HepG2 (cell line): ENCODE measurements around the gene EIF5. TPM values are rescaled to one million over a fixed set of nuclear protein-coding genes. Genes with fewer than 3 reads are reported as not detected.

Experiments
- ATAC-seq: fragments of 200-7000 bp; cut with Tn5 transposase; 3 replicates; pipeline ENCODE4 v1.9.1; 2020; ENCODE audit warnings: mild to moderate bottlenecking, moderate library complexity
- BruUV-seq: library from RNA; stranded (reverse); fragments of 400-500 nt; replicated peaks from 2 replicates; lab custom pipeline; 2021; lab: Mats Ljungman, UMichigan
- CTCF ChIA-PET: fragments of 300-600 bp; formaldehyde crosslinking; extraction: SDS; loops from one replicate; lab custom pipeline; 2021; ENCODE audit warnings: low total read pairs, inconsistent platforms, low intra/inter-chr PET ratio; lab: Yijun Ruan, JAX
- POLR2A ChIA-PET: fragments of 350-600 bp; sonication (Branson Sonifier 250); formaldehyde crosslinking; loops from one replicate; lab custom pipeline; 2020; ENCODE audit warnings: antibody characterized with exemption, inconsistent platforms; lab: Yijun Ruan, JAX
- DNase-seq: peaks from one replicate; pipeline ENCODE4 v3.0.0-alpha.2; 2015; ENCODE audit warnings: low spot score
- FAIRE-seq: peaks from 3 replicates; lab custom pipeline; 2011; peaks lifted over from hg19 to GRCh38; lab: Jason Lieb, UNC
- H2AFZ ChIP-seq: one replicate; pipeline ENCODE4 v1.6.1; 2011; ENCODE audit warnings: low read length, inconsistent platforms
- H3K27ac ChIP-seq: fragments of 300-600 bp; 3 replicates; pipeline ENCODE4 v1.8.0; 2011; ENCODE audit warnings: mixed run types, mild to moderate bottlenecking, mixed read lengths, low read length, inconsistent platforms; ENCODE audit not compliant: insufficient read depth; ENCODE audit errors: extremely low read length
- H3K27me3 ChIP-seq, 2 experiments: fragments of 200-600 bp in 1 of 2; 2 replicates in 1 of 2; 3 replicates in 1 of 2; pipeline versions ENCODE4 v1.6.0 to v1.8.0; 2011; ENCODE audit warnings: low read length in 2 of 2, mild to moderate bottlenecking in 2 of 2, moderate library complexity in 2 of 2, inconsistent platforms in 1 of 2; ENCODE audit not compliant: insufficient read depth in 2 of 2, control insufficient read depth in 1 of 2
- H3K36me3 ChIP-seq, 2 experiments: fragments of 200-600 bp in 1 of 2; replicated peaks in 1 of 2; 2 replicates in 1 of 2; 3 replicates in 1 of 2; pipeline versions ENCODE4 v1.5.1 to v1.8.0; 2011; ENCODE audit warnings: low read length in 2 of 2, inconsistent platforms in 1 of 2; ENCODE audit not compliant: insufficient read depth in 2 of 2, control insufficient read depth in 1 of 2
- H3K4me1 ChIP-seq: 2 replicates; pipeline ENCODE4 v1.5.1; 2012; ENCODE audit warnings: low read length, inconsistent platforms; ENCODE audit not compliant: insufficient read depth
- H3K4me2 ChIP-seq: 2 replicates; pipeline ENCODE4 v1.6.0; 2011; ENCODE audit warnings: low read depth, low read length, inconsistent platforms
- H3K4me3 ChIP-seq, 3 experiments: fragments of 200-600 bp in 1 of 3; sonication (generic), shearing (Covaris generic) in 1 of 3; replicated peaks in 1 of 3; 2 replicates each; pipeline ENCODE4 v1.5.1; 2011 to 2016; ENCODE audit warnings: low read length in 3 of 3, inconsistent platforms in 2 of 3, low read depth in 2 of 3, mild to moderate bottlenecking in 2 of 3, control low read depth in 1 of 3, mixed read lengths in 1 of 3; ENCODE audit not compliant: insufficient read depth in 1 of 3
- H3K79me2 ChIP-seq: one replicate; pipeline ENCODE4 v1.6.1; 2011; ENCODE audit warnings: low read length, inconsistent platforms; ENCODE audit not compliant: insufficient read depth
- H3K9ac ChIP-seq: 2 replicates; pipeline ENCODE4 v1.6.0; 2011; ENCODE audit warnings: mild to moderate bottlenecking, low read depth, low read length, inconsistent platforms; ENCODE audit not compliant: insufficient read depth
- H3K9me3 ChIP-seq: 2 replicates; pipeline ENCODE4 v1.5.1; 2012; ENCODE audit warnings: mild to moderate bottlenecking, low read length
- H4K20me1 ChIP-seq: 2 replicates; pipeline ENCODE4 v1.6.0; 2011; ENCODE audit warnings: inconsistent platforms, mild to moderate bottlenecking, low read length, moderate library complexity; ENCODE audit not compliant: insufficient read depth
- ARID2 ChIP-seq: sonication (generic); formaldehyde crosslinking; IDR thresholded peaks from 2 replicates; pipeline ENCODE4 v1.8.1; 2022; ENCODE audit warnings: mild to moderate bottlenecking, missing genetic modification reagents, borderline replicate concordance
- ATRX ChIP-seq: sonication (generic); formaldehyde crosslinking; IDR thresholded peaks from 2 replicates; pipeline ENCODE4 v1.4.0; 2020; ENCODE audit warnings: missing genetic modification reagents, borderline replicate concordance
- DPF2 ChIP-seq: sonication (generic); formaldehyde crosslinking; IDR thresholded peaks from 2 replicates; pipeline ENCODE4 v1.4.0; 2020; ENCODE audit warnings: mild to moderate bottlenecking, low read depth, missing genetic modification reagents, borderline replicate concordance
- EHMT2 ChIP-seq: fragments of 200-600 bp; sonication (generic); IDR thresholded peaks from 2 replicates; pipeline ENCODE4 v1.7.0; 2017; ENCODE audit warnings: antibody characterized with exemption, low read depth, low read length, borderline replicate concordance
- IKZF1 ChIP-seq: fragments of 450-650 bp; IDR thresholded peaks from 2 replicates; pipeline ENCODE4 v1.7.1; 2016
- MED13 ChIP-seq: sonication (generic); formaldehyde crosslinking; IDR thresholded peaks from 2 replicates; pipeline ENCODE4 v1.5.0; 2020; ENCODE audit warnings: missing genetic modification reagents
- PBX3 ChIP-seq: sonication (generic); formaldehyde crosslinking; IDR thresholded peaks from 2 replicates; pipeline ENCODE4 v1.8.1; 2023; ENCODE audit warnings: missing genetic modification reagents, inconsistent platforms, borderline replicate concordance
- PRDM10 ChIP-seq: sonication (generic); formaldehyde crosslinking; IDR thresholded peaks from 2 replicates; pipeline ENCODE4 v1.4.0; 2020; ENCODE audit warnings: low read depth, missing genetic modification reagents
- SIN3A ChIP-seq: IDR thresholded peaks from 2 replicates; pipeline ENCODE4 v1.6.1; 2011; ENCODE audit warnings: low read depth, mild to moderate bottlenecking, control low read depth, low read length, borderline replicate concordance
- TFE3 ChIP-seq: IDR thresholded peaks from 2 replicates; pipeline ENCODE4 v1.6.1; 2016
- ZNF230 ChIP-seq: sonication (generic); formaldehyde crosslinking; IDR thresholded peaks from 2 replicates; pipeline ENCODE4 v1.4.0; 2020; ENCODE audit warnings: mild to moderate bottlenecking, missing genetic modification reagents
- ZNF644 ChIP-seq: IDR thresholded peaks from 2 replicates; pipeline ENCODE4 v1.6.1; 2016; ENCODE audit warnings: low read depth
- WGBS: methylation state at CpG from one replicate; pipeline ENCODE4 v1.1.6; 2017; ENCODE audit warnings: low lambda C conversion rate; 5-methylcytosine and 5-hydroxymethylcytosine counted together
- in situ Hi-C: cut with HindIII; loops from 2 replicates; pipeline ENCODE4 v1.10.0; 2017; ENCODE audit warnings: low pct_unique_long_range_greater_than_20kb; ENCODE audit not compliant: extremely low pct_ligation_motif_present
- intact Hi-C: fragments of 100-400 bp; cut with micrococcal nuclease; formaldehyde crosslinking; loops from one replicate; pipeline ENCODE4 v1.10.0; 2022; ENCODE audit not compliant: unreplicated experiment
- polyA plus RNA-seq, 8 experiments: library from polyadenylated mRNA; depleted of rRNA in 3 of 8; stranded (reverse) in 7 of 8; unstranded in 1 of 8; fragments of >200 nt; fragmentation: Illumina TruSeq in 4 of 8; extraction: Trizol in 4 of 8; gene quantifications; 2 replicates each; pipeline versions ENCODE4 v1.2.1 to v1.2.3, GENCODE V29; 2011 to 2016; ENCODE audit warnings: low read depth in 4 of 8, missing spikeins in 1 of 8, mixed read lengths in 1 of 8; ENCODE audit not compliant: insufficient read depth in 1 of 8
- total RNA-seq, 5 experiments: library from RNA; depleted of rRNA; stranded (reverse); fragments of >200 nt; fragmentation: Illumina TruSeq; extraction: Trizol; gene quantifications; 2 replicates each; pipeline ENCODE4 v1.2.3, GENCODE V29; 2016; ENCODE audit warnings: low read depth in 1 of 5

The EIF5 gene
- total and polyA plus RNA-seq, 2 of the 13 experiments (the other 11 are each of a cell fraction or from before 2014, with no cell fraction given) = 189 to 281 TPM

- 25% methylated on average over 11 of the region's 11 CpGs for WGBS
- Histone ChIP-seq H3K9me3 (no peaks in the 10 kb centered on the region), H4K20me1 (no peaks in the 10 kb centered on the region), H3K27me3 (peaks cover 0 to 1% of the 10 kb centered on the region in 2 experiments; a peak in 3 of 5 replicates), H3K4me3 (peak overlapping the region in 1 of 3 experiments; percentile 16; a peak in 2 of 6 replicates), H3K4me1 (peaks cover 30% of the 10 kb centered on the region), H2AFZ (no peak overlapping the region), H3K27ac (no peak overlapping the region), H3K9ac (no peak overlapping the region), H3K79me2 (no peaks in the 10 kb centered on the region), H3K36me3 (no peaks in the 10 kb centered on the region), H3K4me2 (peak overlapping the region; percentile 42; the same call in 1 of the 2 replicates)
- BruUV-seq = no TSS peak
- ATAC-seq = no peak
- in situ Hi-C loops (no loop called here), intact Hi-C loops (no loop called here)
- ChIA-PET POLR2A (no interaction called here), CTCF (no interaction called here)
- DNase-seq = no peak
- FAIRE-seq = no peak
- TF ChIP-seq PBX3 (no peak), ATRX (CRISPR knock-in tag) (no peak), SIN3A (no peak), DPF2 (CRISPR knock-in tag) (no peak), TFE3 (CRISPR knock-in tag) (no peak), ARID2 (no peak), ZNF230 (CRISPR knock-in tag) (no peak), EHMT2 (no peak), IKZF1 (no peak), PRDM10 (CRISPR knock-in tag) (no peak), MED13 (CRISPR knock-in tag) (no peak), ZNF644 (CRISPR knock-in tag) (no peak)
Observed at GRCh38 chr14:103374121-103374520, 40.1 kb downstream of the EIF5 start.
